ELR (cell line): Measurements from ENCODE around the gene CBARP.
"Not testable (repeated sequence)": the region's sequence is repeated elsewhere in the genome, so short reads cannot be mapped to it uniquely, and the experiment has no call there.

Experiments
- DNase-seq: peaks from one replicate; pipeline ENCODE4 v3.0.0-alpha.2; 2015; ENCODE audit warnings: low read depth

The CBARP gene

GRCh38 chr19:1213391-1214286 lies 24.2 kb downstream of the CBARP start:
- DNase-seq, result peak; percentile 88

- DNase-seq, result no peak
Measured at GRCh38 chr19:1211494-1212234, 26.1 kb downstream of the CBARP start.

GRCh38 chr19:1210227-1210538 lies 27.6 kb downstream of the CBARP start:
- DNase-seq, result no peak

- peak; percentile 49 for DNase-seq
Measured at GRCh38 chr19:1208830-1209229, 29.0 kb downstream of the CBARP start.

- peak; percentile 29 for DNase-seq
Measured at GRCh38 chr19:1206864-1207450, 30.8 kb downstream of the CBARP start.

- peak; percentile 25 for DNase-seq
Measured at GRCh38 chr19:1206150-1206863, 31.5 kb downstream of the CBARP start.

GRCh38 chr19:1205114-1206099 lies 32.4 kb downstream of the CBARP start, which contains the start of gene STK11:
Gene STK11, plus strand, starts transcription at chr19:1205778. Its CDS starts 1,136 bp downstream, at chr19:1206914.
- peak; percentile 98 for DNase-seq

GRCh38 chr19:1200614-1201013 lies 37.2 kb downstream of the CBARP start:
- not testable (repeated sequence) for DNase-seq

GRCh38 chr19:1199531-1199930 lies 38.3 kb downstream of the CBARP start:
- DNase-seq, result no peak

- peak; percentile 61 for DNase-seq
Measured at GRCh38 chr19:1189419-1189818, 48.4 kb downstream of the CBARP start.

- DNase-seq, result peak; percentile 90
Measured at GRCh38 chr19:1183543-1184172, 54.1 kb downstream of the CBARP start.

GRCh38 chr19:1182727-1183126 lies 55.1 kb downstream of the CBARP start:
- no peak for DNase-seq

GRCh38 chr19:1182068-1182467 lies 55.7 kb downstream of the CBARP start:
- no peak for DNase-seq

GRCh38 chr19:1181606-1182005 lies 56.2 kb downstream of the CBARP start:
- DNase-seq, result no peak
